Activated naive CD8-positive, alpha-beta T cell treated with anti-CD3 and anti-CD28 coated beads, Interleukin-2, amount 50 U/mL, for 24 hours (primary cell): ENCODE results near the gene COPZ1.
A peak's percentile ranks its signal among the peaks of the same experiment; 100 is the strongest.

Source experiments
- ATAC-seq: fragments of 150-1000 bp; cut with Tn5 transposase; one replicate; pipeline ENCODE4 v1.10.0; 2021
- DNase-seq: peaks from one replicate; pipeline ENCODE4 v3.0.0; 2021
- H3K27ac Mint-ChIP-seq: one replicate; pipeline ENCODE4 v1.8.0; 2021; ENCODE audit warnings: mild to moderate bottlenecking, mixed read lengths
- H3K27me3 Mint-ChIP-seq: one replicate; pipeline ENCODE4 v1.8.0; 2021; ENCODE audit warnings: mixed read lengths
- H3K36me3 Mint-ChIP-seq: one replicate; pipeline ENCODE4 v1.8.0; 2021; ENCODE audit warnings: low read depth, mixed read lengths
- H3K4me1 Mint-ChIP-seq: one replicate; pipeline ENCODE4 v1.8.0; 2021; ENCODE audit warnings: mixed read lengths
- H3K4me3 Mint-ChIP-seq: one replicate; pipeline ENCODE4 v1.8.0; 2021; ENCODE audit warnings: mild to moderate bottlenecking, moderate library complexity, mixed read lengths
- H3K9me3 Mint-ChIP-seq: one replicate; pipeline ENCODE4 v1.8.0; 2021; ENCODE audit warnings: mixed read lengths

COPZ1 gene

DNA sequence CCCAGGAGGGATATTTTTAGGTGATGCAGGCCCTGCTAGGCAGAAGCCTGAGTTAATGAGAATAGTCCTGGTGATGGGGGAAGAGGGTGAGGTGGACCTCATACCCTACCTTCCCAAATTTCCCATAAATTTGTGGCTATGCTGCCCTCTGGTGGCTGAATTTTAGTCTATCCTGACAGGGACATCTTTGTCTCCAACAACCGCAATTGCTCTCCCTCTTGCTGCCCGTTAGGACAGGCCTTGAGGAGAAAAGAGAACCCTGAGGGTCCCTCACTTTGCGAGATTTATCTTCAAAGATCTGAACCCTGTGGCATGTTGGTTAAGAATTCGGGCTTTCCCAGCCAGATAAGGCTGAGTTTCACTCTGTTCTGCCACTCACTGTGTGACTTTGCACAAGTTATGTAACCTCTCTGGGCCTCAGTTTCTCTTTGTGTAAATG lies 69.4 kb downstream of the COPZ1 start:
- Mint-ChIP-seq H3K4me1 (peaks cover 22% of the 10 kb centered on the region), H3K4me3 (no peak overlapping the region), H3K36me3 (peaks cover 12% of the 10 kb centered on the region), H3K27ac (peak overlapping the region; percentile 41), H3K27me3 (no peaks in the 10 kb centered on the region), H3K9me3 (no peaks in the 10 kb centered on the region)
- peak; percentile 11 for ATAC-seq
- DNase-seq: peak; percentile 66

DNA sequence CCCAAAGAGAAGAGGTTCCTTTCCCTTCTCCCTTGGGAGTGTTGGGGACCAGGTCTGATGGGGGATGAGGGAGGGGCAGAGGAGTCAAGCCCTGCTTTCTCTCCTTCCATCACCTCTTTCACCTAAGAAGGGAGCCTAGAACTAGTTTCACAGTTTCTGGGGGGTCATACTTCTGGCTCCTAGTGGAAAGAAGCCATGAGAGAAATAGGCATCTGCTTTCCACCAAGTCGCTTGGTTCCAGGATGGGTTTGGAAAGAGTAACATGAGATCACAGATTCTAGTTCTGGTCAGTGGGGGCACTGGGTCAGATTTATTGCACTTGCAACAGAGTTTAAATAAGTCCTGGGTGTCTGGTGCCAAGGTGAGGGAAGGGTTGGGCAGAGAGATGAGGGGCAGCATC lies 70.1 kb downstream of the COPZ1 start:
- DNase-seq (no peak), ATAC-seq (no peak)
- H3K27me3 Mint-ChIP-seq: no peaks in the 10 kb centered on the region
- no peak overlapping the region for H3K4me3 Mint-ChIP-seq
- peaks cover 17% of the 10 kb centered on the region for H3K4me1 Mint-ChIP-seq
- no peak overlapping the region for H3K27ac Mint-ChIP-seq
- no peaks in the 10 kb centered on the region for H3K9me3 Mint-ChIP-seq
- H3K36me3 Mint-ChIP-seq: peaks cover 14% of the 10 kb centered on the region

DNA sequence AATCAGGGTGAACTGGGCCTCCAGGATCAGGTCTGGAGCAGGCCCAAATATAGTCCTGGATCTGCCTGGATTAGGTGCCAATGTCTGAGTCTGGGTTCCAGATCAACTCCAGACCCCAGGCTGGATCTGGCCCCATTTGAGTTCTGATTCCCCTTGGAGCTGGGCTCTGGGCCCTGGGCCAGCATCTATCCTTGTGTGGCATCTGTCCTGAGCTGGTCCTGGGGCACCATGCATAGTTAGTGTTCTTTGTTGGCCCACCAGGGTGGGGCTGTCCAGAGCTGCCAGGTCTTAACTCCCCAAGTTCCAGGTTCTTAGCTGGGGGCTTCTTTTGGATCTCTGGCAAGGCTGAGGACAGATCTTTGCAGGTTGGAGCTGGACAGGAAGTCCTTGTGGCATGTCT lies 70.6 kb downstream of the COPZ1 start:
- peaks cover 15% of the 10 kb centered on the region for H3K36me3 Mint-ChIP-seq
- H3K27me3 Mint-ChIP-seq: no peaks in the 10 kb centered on the region
- no peak overlapping the region for H3K27ac Mint-ChIP-seq
- no peaks in the 10 kb centered on the region for H3K9me3 Mint-ChIP-seq
- ATAC-seq: no peak
- H3K4me3 Mint-ChIP-seq: no peak overlapping the region
- H3K4me1 Mint-ChIP-seq: peaks cover 17% of the 10 kb centered on the region
- DNase-seq: no peak

DNA sequence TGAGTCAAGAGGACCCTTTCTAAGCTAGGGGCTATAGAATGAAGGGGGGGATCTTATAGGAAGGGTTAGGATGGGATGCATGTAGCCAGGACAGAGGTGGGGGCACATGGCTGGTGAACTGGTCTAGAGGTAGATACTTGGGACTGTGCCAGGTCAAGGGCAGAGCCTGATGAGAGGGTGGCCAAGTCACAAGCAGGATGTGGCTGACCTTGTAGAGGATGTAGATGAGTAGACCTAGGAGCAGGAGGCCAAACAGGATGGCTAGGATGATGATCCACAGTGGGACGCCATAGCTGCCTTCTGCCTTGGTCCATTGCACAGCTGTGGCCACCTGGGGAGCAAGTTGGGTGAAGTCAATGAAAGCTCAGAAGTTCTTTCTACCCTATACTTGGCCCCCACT lies 72.2 kb downstream of the COPZ1 start:
- DNase-seq (no peak), ATAC-seq (no peak)
- peaks cover 13% of the 10 kb centered on the region for H3K4me1 Mint-ChIP-seq
- H3K27ac Mint-ChIP-seq: no peak overlapping the region
- H3K4me3 Mint-ChIP-seq: no peak overlapping the region
- peaks cover 22% of the 10 kb centered on the region for H3K36me3 Mint-ChIP-seq
- no peaks in the 10 kb centered on the region for H3K27me3 Mint-ChIP-seq
- no peaks in the 10 kb centered on the region for H3K9me3 Mint-ChIP-seq

DNA sequence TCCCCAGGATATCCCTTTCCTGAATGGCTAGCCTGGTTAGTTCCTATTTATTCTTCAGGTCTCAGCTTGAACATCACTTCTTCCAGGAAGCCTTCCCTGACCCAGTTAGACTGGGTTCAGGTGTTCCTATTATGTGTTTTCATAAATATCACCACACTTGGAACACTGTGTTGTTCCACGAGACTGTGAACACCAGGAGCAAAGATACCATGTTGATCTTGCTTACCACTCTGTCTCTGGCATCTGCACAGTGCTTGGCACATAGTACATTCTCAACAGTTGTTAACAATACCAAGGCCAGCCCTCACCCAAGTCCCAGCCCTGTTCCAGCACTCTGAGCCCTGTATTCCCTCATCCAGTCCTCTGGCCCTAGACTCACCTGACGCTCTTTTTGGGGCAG lies 73.3 kb downstream of the COPZ1 start:
- Mint-ChIP-seq H3K27me3 (no peaks in the 10 kb centered on the region), H3K4me1 (peaks cover 13% of the 10 kb centered on the region), H3K4me3 (no peak overlapping the region), H3K27ac (no peak overlapping the region), H3K36me3 (peaks cover 24% of the 10 kb centered on the region), H3K9me3 (no peaks in the 10 kb centered on the region)
- ATAC-seq (no peak), DNase-seq (no peak)

DNA sequence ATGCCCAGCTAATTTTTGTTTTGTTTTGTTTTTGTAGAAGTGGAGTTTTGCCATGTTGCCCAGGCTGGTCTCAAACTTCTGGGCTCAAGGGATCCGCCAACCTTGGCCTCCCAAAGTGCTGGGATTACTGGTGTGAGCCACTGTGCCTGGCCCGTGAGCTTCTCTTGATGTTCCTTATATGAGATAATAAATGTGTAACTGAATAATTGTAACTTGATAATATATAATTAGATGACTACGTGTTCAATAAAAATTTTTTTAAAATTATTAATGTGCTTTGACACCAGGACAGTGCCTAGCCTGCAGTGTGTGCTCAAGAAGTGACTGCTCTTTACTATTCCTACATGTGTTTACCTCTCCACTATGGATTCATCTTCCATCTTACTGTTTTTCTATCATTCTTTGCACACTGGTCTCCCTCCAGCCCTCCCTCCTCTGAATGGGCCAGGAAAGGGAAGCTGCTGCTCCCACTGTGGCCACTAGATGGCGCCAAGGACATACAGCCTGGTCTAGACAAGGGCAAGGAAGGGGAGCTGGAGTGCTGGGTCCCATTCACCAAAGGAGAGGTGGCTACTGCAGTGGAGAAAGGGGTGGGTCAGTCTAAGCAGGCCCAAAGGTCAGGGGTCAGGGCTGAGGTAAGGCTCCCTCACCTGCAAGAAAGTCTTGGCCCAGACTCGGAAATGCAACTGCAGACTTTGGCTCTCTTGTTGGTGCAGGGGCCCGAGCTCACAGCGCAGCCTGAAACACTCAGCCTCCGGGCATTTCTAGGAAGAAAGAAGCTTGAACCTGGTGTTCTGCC lies 74.3 kb downstream of the COPZ1 start:
- Mint-ChIP-seq H3K27ac (no peak overlapping the region), H3K9me3 (no peaks in the 10 kb centered on the region), H3K4me1 (peaks cover 7% of the 10 kb centered on the region), H3K36me3 (peaks cover 24% of the 10 kb centered on the region), H3K4me3 (no peak overlapping the region), H3K27me3 (no peaks in the 10 kb centered on the region)
- ATAC-seq (peak; percentile 85), DNase-seq (peak; percentile 88)

DNA sequence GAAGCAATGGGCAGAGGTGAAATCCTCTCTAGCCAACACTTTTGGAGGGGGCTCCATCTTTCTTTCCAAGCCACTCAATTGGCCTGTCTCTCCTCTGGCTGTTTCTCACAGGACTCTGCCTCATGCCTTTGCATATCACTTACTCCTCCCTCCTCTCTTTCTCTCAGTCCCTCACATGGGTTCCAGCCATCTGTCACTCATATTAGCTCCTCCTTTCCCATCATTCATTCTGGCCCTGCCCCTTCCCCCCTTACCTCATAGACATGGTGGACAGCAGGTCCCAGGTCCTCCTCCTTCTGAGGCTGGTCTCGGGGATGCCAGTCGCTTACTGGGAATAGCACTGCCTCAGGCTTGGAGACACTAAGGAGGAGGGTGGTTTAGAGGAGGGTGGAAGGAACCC lies 76.2 kb downstream of the COPZ1 start:
- H3K27ac Mint-ChIP-seq: no peak overlapping the region

More for the DNA sequence above, 76.2 kb downstream of the COPZ1 start:
- Mint-ChIP-seq H3K36me3 (peaks cover 28% of the 10 kb centered on the region), H3K4me3 (no peak overlapping the region), H3K27me3 (no peaks in the 10 kb centered on the region), H3K4me1 (peaks cover 4% of the 10 kb centered on the region), H3K9me3 (no peaks in the 10 kb centered on the region)
- DNase-seq (no peak), ATAC-seq (no peak)
